ENCODE measurements around the gene FAM50B.

FAM50B gene

GRCh38 chr6:3881711-3882421, 32.7 kb downstream of the FAM50B start:
- Histone ChIP-seq H4K20me1 (ENCODE audit: insufficient read depth, low read length, poor library complexity, severe bottlenecking) (no peaks in the 10 kb centered on the region), H2AFZ (ENCODE audit: low read length) (no peak overlapping the region), H3K27me3 (ENCODE audit: insufficient read depth, low read length, poor library complexity, severe bottlenecking) (no peaks in the 10 kb centered on the region), H3K79me2 (ENCODE audit: insufficient read depth, low read length) (no peaks in the 10 kb centered on the region), H3F3A (ENCODE audit: low read depth) (no peaks in the 10 kb centered on the region), H3K36me3 (ENCODE audit: insufficient read depth, low read length) (no peaks in the 10 kb centered on the region), H3K9me3 (ENCODE audit: insufficient read depth, low read depth, low read length) (no peaks in the 10 kb centered on the region), H3K4me3 (ENCODE audit: low read length, poor library complexity, severe bottlenecking) (no peak overlapping the region), H3K9ac (ENCODE audit: low read depth, low read length, poor library complexity, severe bottlenecking) (no peak overlapping the region), H3K4me2 (ENCODE audit: low read depth, low read length, poor library complexity, severe bottlenecking) (no peak overlapping the region), H3K9me2 (replicated peaks; ENCODE audit: low read depth, low read length) (no peaks in the 10 kb centered on the region), H3K4me1 (ENCODE audit: insufficient read depth, low read length, poor library complexity, severe bottlenecking) (no peaks in the 10 kb centered on the region)
- TF ChIP-seq CTCF (conservative IDR thresholded peaks at IDR 0.05; ENCODE audit: low read length) (no peak), EZH2phosphoT487 (IDR thresholded peaks at IDR 0.05; ENCODE audit: borderline replicate concordance) (no peak)

DNA sequence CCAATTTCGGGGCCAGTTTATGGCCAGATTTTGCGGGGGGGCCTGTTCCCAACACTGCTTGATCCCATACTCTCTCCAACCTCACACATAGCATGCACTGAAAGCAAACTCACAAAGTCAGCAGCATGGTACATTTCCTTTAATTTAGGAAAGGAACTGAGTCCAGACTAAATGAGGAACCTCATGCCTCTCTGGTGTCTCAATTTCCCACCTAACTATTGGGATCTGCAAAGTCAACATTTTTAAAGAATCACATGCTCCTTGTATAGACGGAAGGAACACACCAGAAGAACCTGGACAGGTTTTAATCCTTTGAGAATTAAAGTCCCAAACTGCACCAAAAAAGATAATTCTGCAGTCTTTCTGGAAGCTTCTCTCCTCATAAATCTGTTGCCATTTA, 33.3 kb downstream of the FAM50B start:
- H3K4me1 ChIP-seq (ENCODE audit: insufficient read depth, low read length, poor library complexity, severe bottlenecking) = no peaks in the 10 kb centered on the region
- H3K9me2 ChIP-seq (replicated peaks; ENCODE audit: low read depth, low read length) = no peaks in the 10 kb centered on the region
- no peaks in the 10 kb centered on the region for H3K36me3 ChIP-seq (ENCODE audit: insufficient read depth, low read length)
- no peak overlapping the region for H2AFZ ChIP-seq (ENCODE audit: low read length)
- H3K4me2 ChIP-seq (ENCODE audit: low read depth, low read length, poor library complexity, severe bottlenecking) = no peak overlapping the region
- no peaks in the 10 kb centered on the region for H3K27me3 ChIP-seq (ENCODE audit: insufficient read depth, low read length, poor library complexity, severe bottlenecking)
- H3K9me3 ChIP-seq (ENCODE audit: insufficient read depth, low read depth, low read length) = no peaks in the 10 kb centered on the region
- no peak overlapping the region for H3K9ac ChIP-seq (ENCODE audit: low read depth, low read length, poor library complexity, severe bottlenecking)
- H3F3A ChIP-seq (ENCODE audit: low read depth) = no peaks in the 10 kb centered on the region
- no peaks in the 10 kb centered on the region for H4K20me1 ChIP-seq (ENCODE audit: insufficient read depth, low read length, poor library complexity, severe bottlenecking)
- no peak overlapping the region for H3K4me3 ChIP-seq (ENCODE audit: low read length, poor library complexity, severe bottlenecking)
- no peaks in the 10 kb centered on the region for H3K79me2 ChIP-seq (ENCODE audit: insufficient read depth, low read length)
- no peak for TF ChIP-seq CTCF (conservative IDR thresholded peaks at IDR 0.05; ENCODE audit: low read length)
- no peak for TF ChIP-seq EZH2phosphoT487 (IDR thresholded peaks at IDR 0.05; ENCODE audit: borderline replicate concordance)

DNA sequence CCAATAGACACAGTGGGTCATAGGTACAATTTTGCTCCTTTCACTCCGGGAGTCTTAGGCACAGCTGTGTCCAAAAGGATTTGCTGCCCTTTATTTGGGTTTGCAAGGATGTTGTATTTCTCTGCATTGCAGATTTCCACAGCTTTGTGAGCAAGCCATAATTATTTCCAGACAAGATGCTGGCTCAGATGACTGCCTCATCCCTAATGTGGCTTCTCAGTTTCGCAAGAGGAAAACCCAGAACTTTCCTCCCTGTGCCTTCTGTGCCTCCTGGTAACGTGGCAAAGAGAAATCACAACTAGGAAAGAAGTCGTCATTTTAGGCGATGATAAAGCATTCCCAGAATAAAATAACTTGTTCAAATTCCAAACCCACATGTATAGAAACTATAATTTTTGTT, 33.7 kb downstream of the FAM50B start:
- no peak overlapping the region for H3K4me2 ChIP-seq (ENCODE audit: low read depth, low read length, poor library complexity, severe bottlenecking)
- no peak for TF ChIP-seq CTCF (conservative IDR thresholded peaks at IDR 0.05; ENCODE audit: low read length)
- no peak overlapping the region for H3K4me3 ChIP-seq (ENCODE audit: low read length, poor library complexity, severe bottlenecking)
- no peaks in the 10 kb centered on the region for H3K27me3 ChIP-seq (ENCODE audit: insufficient read depth, low read length, poor library complexity, severe bottlenecking)
- H3K36me3 ChIP-seq (ENCODE audit: insufficient read depth, low read length) = no peaks in the 10 kb centered on the region
- H3K9ac ChIP-seq (ENCODE audit: low read depth, low read length, poor library complexity, severe bottlenecking) = no peak overlapping the region
- H3K9me2 ChIP-seq (replicated peaks; ENCODE audit: low read depth, low read length) = no peaks in the 10 kb centered on the region
- H3K4me1 ChIP-seq (ENCODE audit: insufficient read depth, low read length, poor library complexity, severe bottlenecking) = no peaks in the 10 kb centered on the region
- H3K9me3 ChIP-seq (ENCODE audit: insufficient read depth, low read depth, low read length) = no peaks in the 10 kb centered on the region
- H4K20me1 ChIP-seq (ENCODE audit: insufficient read depth, low read length, poor library complexity, severe bottlenecking) = no peaks in the 10 kb centered on the region
- H3F3A ChIP-seq (ENCODE audit: low read depth) = no peaks in the 10 kb centered on the region
- H3K79me2 ChIP-seq (ENCODE audit: insufficient read depth, low read length) = no peaks in the 10 kb centered on the region
- no peak overlapping the region for H2AFZ ChIP-seq (ENCODE audit: low read length)
